ENCODE measurements around the gene HIC2.
"Not testable (repeated sequence)": the region's sequence is repeated elsewhere in the genome, so short reads cannot be mapped to it uniquely, and the experiment has no call there.

Gene HIC2

DNA sequence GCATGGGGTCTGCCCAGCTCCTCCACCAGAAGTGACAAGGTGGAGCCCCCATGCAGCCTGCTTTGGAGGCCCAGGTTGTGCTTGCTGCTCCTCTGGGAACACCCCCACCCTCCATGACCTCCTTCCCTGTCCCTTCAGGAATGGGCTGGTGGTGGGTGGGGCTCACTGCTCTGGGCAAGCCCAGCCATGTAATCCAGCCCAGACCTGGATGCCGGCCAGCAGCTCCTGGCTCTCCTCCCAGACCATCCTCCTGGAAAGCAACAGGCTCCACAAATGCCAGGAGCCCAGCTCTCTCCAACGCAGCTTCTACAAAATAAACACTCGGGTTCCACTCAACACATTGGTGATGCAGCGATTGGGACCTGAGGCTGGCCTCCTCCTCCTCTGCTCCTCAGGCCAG, 80.8 kb downstream of the HIC2 start:
- DNase-seq: not testable (repeated sequence)

DNA sequence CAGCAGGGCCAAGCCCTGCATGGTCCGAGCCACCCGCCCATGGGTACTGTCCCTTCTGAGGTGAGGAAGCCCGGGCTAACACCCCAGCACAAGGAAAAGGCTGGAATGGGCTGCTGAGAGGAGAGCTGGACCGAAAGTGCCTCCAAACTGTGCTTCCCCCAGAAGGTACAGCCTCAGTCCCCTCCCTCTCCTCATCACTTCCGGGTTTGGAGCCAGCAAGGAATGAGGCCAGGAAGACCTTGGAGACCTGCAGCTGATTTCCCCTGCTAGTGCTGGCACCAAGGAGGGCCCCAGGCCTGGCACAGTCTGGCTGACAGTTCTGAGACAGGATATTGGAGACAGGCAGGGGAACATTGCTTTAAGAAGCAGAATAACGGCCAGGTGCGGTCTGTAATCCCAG, 81.3 kb downstream of the HIC2 start:
- DNase-seq: not testable (repeated sequence)

DNA sequence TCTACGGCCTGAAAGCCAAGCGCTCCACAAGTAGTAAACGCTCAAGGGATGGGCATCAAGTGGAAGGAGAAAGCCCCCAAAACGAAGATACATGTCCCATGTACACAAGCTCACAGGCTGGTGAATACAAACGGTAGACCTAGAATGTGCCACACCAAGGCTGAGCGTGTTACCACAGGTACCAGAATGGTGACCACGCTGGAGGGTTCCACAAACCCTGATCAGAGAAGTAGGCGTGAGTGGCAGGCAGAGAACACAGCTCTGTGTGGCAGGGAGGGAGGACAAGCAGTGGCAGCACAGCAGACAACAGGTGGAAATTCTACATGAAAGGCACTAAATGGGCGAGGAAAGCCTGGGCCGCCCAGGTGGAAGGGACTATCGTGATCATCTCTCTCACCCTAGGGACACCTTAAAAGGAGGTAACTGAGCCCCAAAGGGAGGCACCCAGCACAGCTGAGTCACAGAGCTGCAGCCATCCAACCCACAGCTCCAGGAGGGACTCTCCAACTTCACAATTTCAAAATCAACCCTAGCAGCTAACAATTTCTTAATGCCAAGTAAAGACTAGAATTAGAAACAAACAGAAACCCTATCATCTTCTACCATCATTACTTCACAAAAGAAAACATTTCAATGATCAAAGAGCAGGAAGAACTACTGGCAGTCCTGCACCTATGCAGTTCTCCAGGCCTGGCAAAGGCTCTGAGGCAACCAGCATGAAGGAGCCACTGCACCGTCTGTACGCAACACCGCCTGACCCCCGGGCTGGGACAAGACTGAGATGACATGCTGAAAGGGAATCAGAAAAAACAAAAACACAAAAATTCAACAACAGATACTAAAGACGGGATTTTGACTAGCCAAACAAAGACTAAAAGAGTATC, 82.7 kb downstream of the HIC2 start:
- not testable (repeated sequence) for DNase-seq

Data from suppressor macrophage treated with lipopolysaccharide for 4 hours (primary cell).